Liver (tissue), 9 donors: ENCODE measurements around the gene MYOC. TPM values are rescaled to one million over a fixed set of nuclear protein-coding genes. Genes with fewer than 3 reads are reported as not detected.

Experiments used
- DNase-seq: peaks from one replicate; pipeline ENCODE4 v3.0.0-alpha.2; 2017; ENCODE audit warnings: low spot score
- H3K27ac ChIP-seq, 2 donors: one replicate each; pipeline ENCODE4 v1.7.0; 2013; ENCODE audit warnings: inconsistent platforms in 2 of 2, low read length in 2 of 2, control low read depth in 1 of 2, low read depth in 1 of 2, mild to moderate bottlenecking in 1 of 2
- H3K27me3 ChIP-seq, 4 donors: one replicate each; pipeline versions ENCODE4 v1.6.1 to v1.7.0; 2013; ENCODE audit warnings: low read length in 3 of 4, inconsistent platforms in 1 of 4, mild to moderate bottlenecking in 1 of 4, moderate library complexity in 1 of 4; ENCODE audit not compliant: control insufficient read depth in 4 of 4, insufficient read depth in 4 of 4
- H3K36me3 ChIP-seq, 4 donors: one replicate each; pipeline versions ENCODE4 v1.6.1 to v1.7.0; 2013; ENCODE audit warnings: low read length in 3 of 4, mild to moderate bottlenecking in 3 of 4, low read depth in 1 of 4, moderate library complexity in 1 of 4; ENCODE audit not compliant: control insufficient read depth in 4 of 4, insufficient read depth in 3 of 4
- H3K4me1 ChIP-seq, 4 donors: one replicate each; pipeline versions ENCODE4 v1.6.1 to v1.7.0; 2013; ENCODE audit warnings: low read length in 3 of 4, mild to moderate bottlenecking in 3 of 4, moderate library complexity in 1 of 4; ENCODE audit not compliant: control insufficient read depth in 4 of 4, insufficient read depth in 4 of 4
- H3K4me3 ChIP-seq, 3 donors: one replicate each; pipeline versions ENCODE4 v1.6.1 to v1.7.0; 2013; ENCODE audit warnings: low read length in 3 of 3, control low read depth in 1 of 3, low read depth in 1 of 3, mild to moderate bottlenecking in 1 of 3
- H3K9ac ChIP-seq, 2 donors: one replicate each; pipeline ENCODE4 v1.7.0; 2013; ENCODE audit warnings: low read length in 2 of 2, mild to moderate bottlenecking in 2 of 2, moderate library complexity in 2 of 2, control low read depth in 1 of 2, low read depth in 1 of 2
- H3K9me3 ChIP-seq, 4 donors: one replicate each; pipeline versions ENCODE4 v1.6.1 to v1.7.0; 2013; ENCODE audit warnings: low read length in 3 of 4; ENCODE audit not compliant: control insufficient read depth in 4 of 4
- CTCF ChIP-seq: fragments of 150-350 bp; IDR thresholded peaks from 2 replicates; pipeline ENCODE4 v1.5.1; 2017; ENCODE audit warnings: improper control_type of control experiment, low read depth, low read length; ENCODE audit not compliant: missing input control
- EGR1 ChIP-seq, 2 donors: IDR thresholded peaks; 2 replicates each; pipeline ENCODE4 v1.6.1; 2016 to 2018; ENCODE audit warnings: antibody characterized with exemption in 2 of 2, low read depth in 2 of 2
- FOXA1 ChIP-seq: IDR thresholded peaks from 2 replicates; pipeline ENCODE4 v1.6.1; 2016; ENCODE audit warnings: antibody characterized with exemption
- GABPA ChIP-seq, 2 donors: IDR thresholded peaks in 1 of 2; conservative IDR thresholded peaks in 1 of 2; 2 replicates each; pipeline ENCODE4 v1.6.1; 2016; ENCODE audit warnings: antibody characterized with exemption in 2 of 2, mild to moderate bottlenecking in 1 of 2, moderate library complexity in 1 of 2
- HNF4A ChIP-seq, 2 donors: conservative IDR thresholded peaks; 2 replicates each; pipeline ENCODE4 v1.6.1; 2016; ENCODE audit warnings: antibody characterized with exemption in 2 of 2, mild to moderate bottlenecking in 2 of 2
- HNF4G ChIP-seq: IDR thresholded peaks from 2 replicates; pipeline ENCODE4 v1.6.1; 2016; ENCODE audit warnings: antibody characterized with exemption
- JUND ChIP-seq, 2 donors: IDR thresholded peaks; 2 replicates each; pipeline ENCODE4 v1.6.1; 2016; ENCODE audit warnings: antibody characterized with exemption in 2 of 2
- NR2F2 ChIP-seq: IDR thresholded peaks from 2 replicates; pipeline ENCODE4 v1.6.1; 2016; ENCODE audit warnings: antibody characterized with exemption
- RAD21 ChIP-seq, 2 donors: IDR thresholded peaks; 2 replicates each; pipeline ENCODE4 v1.6.1; 2016; ENCODE audit warnings: antibody characterized with exemption in 2 of 2, mild to moderate bottlenecking in 2 of 2
- RXRA ChIP-seq, 2 donors: IDR thresholded peaks; 2 replicates each; pipeline ENCODE4 v1.6.1; 2017 to 2018; ENCODE audit warnings: antibody characterized with exemption in 2 of 2, mild to moderate bottlenecking in 1 of 2
- SP1 ChIP-seq: IDR thresholded peaks from 2 replicates; pipeline ENCODE4 v1.6.1; 2018; ENCODE audit warnings: antibody characterized with exemption, mild to moderate bottlenecking
- TAF1 ChIP-seq: conservative IDR thresholded peaks from 2 replicates; pipeline ENCODE4 v1.6.1; 2016; ENCODE audit warnings: antibody characterized with exemption, mild to moderate bottlenecking
- YY1 ChIP-seq: IDR thresholded peaks from 2 replicates; pipeline ENCODE4 v1.6.1; 2016; ENCODE audit warnings: antibody characterized with exemption, mild to moderate bottlenecking
- ZBTB33 ChIP-seq: IDR thresholded peaks from 2 replicates; pipeline ENCODE4 v1.6.1; 2016; ENCODE audit warnings: antibody characterized with exemption
- WGBS: extraction: QIAGEN DNeasy Blood & Tissue Kit; methylation state at CpG from one replicate; pipeline ENCODE4 v1.1.7; 2013; 5-methylcytosine and 5-hydroxymethylcytosine counted together
- polyA plus RNA-seq, 2 donors: library from polyadenylated mRNA; stranded (reverse) in 1 of 2; unstranded in 1 of 2; fragments of 200-250 nt in 1 of 2; fragments of >200 nt in 1 of 2; fragmentation: Nextera tagmentation in 1 of 2; extraction: Ambion mirVana in 1 of 2; gene quantifications; one replicate each; pipeline versions ENCODE4 v1.2.1 to v1.2.3, GENCODE V29; 2013 to 2015
- total RNA-seq, 2 donors: library from RNA; depleted of rRNA; stranded (reverse); fragments of >200 nt; gene quantifications; one replicate each; pipeline ENCODE4 v1.2.3, GENCODE V29; 2014
- TF ChIP-seq, protein P1 (sequence below): IDR thresholded peaks from 2 replicates; pipeline ENCODE4 v1.6.1; 2016; ENCODE audit warnings: antibody characterized with exemption
- TF ChIP-seq, protein P2 (sequence below): IDR thresholded peaks from 2 replicates; pipeline ENCODE4 v1.6.1; 2016; ENCODE audit warnings: antibody characterized with exemption
- donor health status: healthy.
- donor health status: healthy.
- donor health status: healthy.
- donor health status: healthy.
- donor health status: healthy.

The MYOC gene
- under 1 TPM in 1 of 2 donors, not detected in 1; 0.17 TPM for total RNA-seq
- under 1 TPM in 1 of 2 donors, not detected in 1; 0.18 TPM for polyA plus RNA-seq

- no peaks in the 10 kb centered on the region for H3K27me3 ChIP-seq
- TF ChIP-seq GABPA (IDR thresholded peaks at IDR 0.05 in 1 of 2, conservative IDR thresholded peaks at IDR 0.05 in 1 of 2) (no peak), JUND (IDR thresholded peaks at IDR 0.05) (no peak), NR2F2 (no peak), ZBTB33 (no peak), FOXA1 (no peak), YY1 (no peak), HNF4A (conservative IDR thresholded peaks at IDR 0.05) (no peak), EGR1 (IDR thresholded peaks at IDR 0.05; ENCODE audit: low read depth in 2 of 2) (no peak), SP1 (no peak), RAD21 (IDR thresholded peaks at IDR 0.05) (no peak), CTCF (no peak), RXRA (IDR thresholded peaks at IDR 0.05) (no peak), TAF1 (no peak), HNF4G (no peak)
- TF ChIP-seq, protein P1, sequence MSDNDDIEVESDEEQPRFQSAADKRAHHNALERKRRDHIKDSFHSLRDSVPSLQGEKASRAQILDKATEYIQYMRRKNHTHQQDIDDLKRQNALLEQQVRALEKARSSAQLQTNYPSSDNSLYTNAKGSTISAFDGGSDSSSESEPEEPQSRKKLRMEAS, result no peak
- TF ChIP-seq, protein P2, sequence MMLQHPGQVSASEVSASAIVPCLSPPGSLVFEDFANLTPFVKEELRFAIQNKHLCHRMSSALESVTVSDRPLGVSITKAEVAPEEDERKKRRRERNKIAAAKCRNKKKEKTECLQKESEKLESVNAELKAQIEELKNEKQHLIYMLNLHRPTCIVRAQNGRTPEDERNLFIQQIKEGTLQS, result no peak
- no peak within 1 kb of the TSS for H3K4me3 ChIP-seq
- no peaks in the 10 kb centered on the region for H3K36me3 ChIP-seq
- 83% methylated on average over 8 of the region's 8 CpGs for WGBS
- peak within 1 kb of the TSS; percentile 85 to 94 for H3K27ac ChIP-seq
- no peak within 1 kb of the TSS for H3K9ac ChIP-seq
- DNase-seq, result no peak
- H3K4me1 ChIP-seq, result peaks cover 4 to 19% (median 15%) of the 10 kb centered on the region in 4 donors
- no peaks in the 10 kb centered on the region for H3K9me3 ChIP-seq
Observed at GRCh38 chr1:171652234-171652822, at the start of gene MYOC. MYOC (minus strand) TSS chr1:171652688; CDS start chr1:171652611, 77 bp downstream.

DNA sequence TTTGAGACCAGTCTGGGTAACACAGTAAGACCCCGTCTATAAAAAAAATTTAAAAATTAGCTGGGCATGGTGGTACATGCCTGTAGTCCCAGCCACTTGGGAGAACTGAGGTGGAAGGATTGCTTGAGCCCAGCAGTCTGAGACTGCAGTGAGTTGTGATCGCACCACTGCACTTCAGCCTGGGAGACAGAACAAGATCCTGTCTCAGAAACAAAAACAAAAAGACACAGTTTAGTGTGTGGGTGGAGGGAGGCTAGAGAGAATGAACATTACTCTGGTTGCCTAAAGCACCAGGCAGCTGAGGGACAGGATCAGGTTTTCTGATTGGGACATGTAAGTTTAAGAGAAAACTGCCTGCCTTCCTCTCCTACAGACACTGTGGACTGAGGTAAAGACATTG, 47.0 kb upstream of the MYOC start:
- Histone ChIP-seq H3K36me3 (peaks cover 0 to 3% (median under 1%) of the 10 kb centered on the region in 4 donors), H3K27me3 (no peaks in the 10 kb centered on the region), H3K9ac (no peak overlapping the region), H3K4me1 (no peaks in the 10 kb centered on the region), H3K27ac (no peak overlapping the region), H3K4me3 (no peak overlapping the region), H3K9me3 (peaks cover 0 to 3% (median 0%) of the 10 kb centered on the region in 4 donors)
- DNase-seq, result no peak
- 96% methylated on average over 2 of the region's 2 CpGs for WGBS
- TF ChIP-seq, protein P1, result no peak
- no peak for TF ChIP-seq HNF4A (conservative IDR thresholded peaks at IDR 0.05)
- TF ChIP-seq, protein P2, result no peak
- TF ChIP-seq NR2F2, result no peak
- TF ChIP-seq TAF1, result no peak
- TF ChIP-seq SP1, result no peak
- no peak for TF ChIP-seq YY1
- TF ChIP-seq JUND (IDR thresholded peaks at IDR 0.05), result no peak
- no peak for TF ChIP-seq EGR1 (IDR thresholded peaks at IDR 0.05; ENCODE audit: low read depth in 2 of 2)
- TF ChIP-seq RAD21 (IDR thresholded peaks at IDR 0.05), result no peak
- TF ChIP-seq CTCF, result no peak
- no peak for TF ChIP-seq GABPA (IDR thresholded peaks at IDR 0.05 in 1 of 2, conservative IDR thresholded peaks at IDR 0.05 in 1 of 2)
- TF ChIP-seq FOXA1, result no peak
- no peak for TF ChIP-seq RXRA (IDR thresholded peaks at IDR 0.05)
- no peak for TF ChIP-seq ZBTB33
